NCI-H446 treated with DMSO at 0.1 percent for 48 hours (cell line): Measurements from ENCODE around the gene TCERG1.

Experiments used
- DNase-seq: peaks from one replicate; lab custom pipeline; 2025; lab: John Stamatoyannopoulos, UW

TCERG1 gene

DNA sequence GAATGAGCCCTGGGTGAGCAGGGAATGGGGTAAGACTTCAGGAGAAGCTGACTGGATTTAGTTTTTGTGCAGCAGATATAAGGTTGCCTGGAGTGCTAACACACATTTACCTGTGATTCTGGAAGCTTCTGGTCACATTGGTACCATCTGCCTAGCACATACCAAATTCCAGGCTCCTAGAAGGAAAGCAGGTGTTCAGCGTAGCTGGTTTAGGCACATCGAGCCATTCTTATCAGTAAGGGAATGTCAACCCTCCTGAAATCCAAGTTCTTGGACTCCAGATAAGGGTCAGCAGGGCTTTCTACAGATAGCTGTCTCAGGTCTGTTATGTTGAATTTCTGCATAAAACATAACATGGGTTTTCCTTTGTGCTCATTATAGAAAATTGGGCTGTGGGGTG is 10.3 kb downstream of the TCERG1 start:
- DNase-seq, result no peak

DNA sequence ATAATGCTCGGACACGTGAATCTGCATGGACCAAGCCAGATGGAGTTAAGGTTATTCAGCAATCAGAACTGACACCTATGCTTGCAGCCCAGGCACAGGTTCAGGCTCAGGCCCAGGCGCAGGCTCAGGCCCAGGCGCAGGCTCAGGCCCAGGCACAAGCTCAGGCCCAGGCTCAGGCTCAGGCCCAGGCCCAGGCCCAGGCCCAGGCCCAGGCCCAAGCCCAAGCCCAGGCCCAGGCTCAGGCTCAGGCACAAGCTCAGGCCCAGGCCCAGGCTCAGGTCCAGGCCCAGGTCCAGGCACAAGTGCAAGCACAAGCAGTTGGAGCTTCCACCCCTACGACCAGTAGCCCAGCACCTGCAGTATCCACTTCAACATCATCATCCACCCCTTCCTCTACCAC is 11.8 kb downstream of the TCERG1 start:
- no peak for DNase-seq

DNA sequence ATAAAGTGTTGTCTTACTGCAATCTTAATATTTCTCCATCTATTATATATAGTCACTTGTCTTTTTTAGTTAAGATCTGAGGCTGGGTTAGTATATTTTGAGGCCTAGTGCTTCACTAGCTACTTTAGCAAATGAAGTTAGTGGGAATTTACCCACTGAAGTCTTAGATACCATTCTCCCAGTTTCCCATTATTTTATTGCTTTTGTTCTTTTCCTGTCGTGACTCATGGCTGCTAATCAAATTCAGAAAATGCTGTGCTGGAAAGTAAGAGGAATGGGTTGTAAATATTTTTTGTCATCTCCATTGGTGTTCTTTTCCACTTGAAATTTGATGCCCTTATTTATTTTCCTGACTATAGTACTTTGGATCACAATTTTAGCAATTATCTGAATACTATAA is 14.2 kb downstream of the TCERG1 start:
- no peak for DNase-seq

DNA sequence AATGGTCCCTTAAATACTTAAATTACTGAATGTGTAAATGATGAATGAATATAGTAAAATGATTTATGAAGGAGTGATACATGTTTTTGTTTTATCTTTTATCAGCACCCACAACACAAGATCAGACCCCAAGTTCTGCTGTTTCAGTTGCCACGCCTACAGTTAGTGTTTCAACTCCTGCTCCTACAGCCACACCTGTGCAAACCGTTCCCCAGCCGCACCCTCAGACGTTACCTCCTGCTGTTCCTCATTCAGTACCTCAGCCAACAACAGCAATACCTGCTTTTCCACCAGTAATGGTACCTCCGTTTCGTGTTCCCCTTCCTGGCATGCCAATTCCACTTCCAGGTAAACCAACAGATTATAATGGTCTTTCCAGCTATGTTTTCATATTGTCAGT is 16.3 kb downstream of the TCERG1 start:
- DNase-seq, result no peak

DNA sequence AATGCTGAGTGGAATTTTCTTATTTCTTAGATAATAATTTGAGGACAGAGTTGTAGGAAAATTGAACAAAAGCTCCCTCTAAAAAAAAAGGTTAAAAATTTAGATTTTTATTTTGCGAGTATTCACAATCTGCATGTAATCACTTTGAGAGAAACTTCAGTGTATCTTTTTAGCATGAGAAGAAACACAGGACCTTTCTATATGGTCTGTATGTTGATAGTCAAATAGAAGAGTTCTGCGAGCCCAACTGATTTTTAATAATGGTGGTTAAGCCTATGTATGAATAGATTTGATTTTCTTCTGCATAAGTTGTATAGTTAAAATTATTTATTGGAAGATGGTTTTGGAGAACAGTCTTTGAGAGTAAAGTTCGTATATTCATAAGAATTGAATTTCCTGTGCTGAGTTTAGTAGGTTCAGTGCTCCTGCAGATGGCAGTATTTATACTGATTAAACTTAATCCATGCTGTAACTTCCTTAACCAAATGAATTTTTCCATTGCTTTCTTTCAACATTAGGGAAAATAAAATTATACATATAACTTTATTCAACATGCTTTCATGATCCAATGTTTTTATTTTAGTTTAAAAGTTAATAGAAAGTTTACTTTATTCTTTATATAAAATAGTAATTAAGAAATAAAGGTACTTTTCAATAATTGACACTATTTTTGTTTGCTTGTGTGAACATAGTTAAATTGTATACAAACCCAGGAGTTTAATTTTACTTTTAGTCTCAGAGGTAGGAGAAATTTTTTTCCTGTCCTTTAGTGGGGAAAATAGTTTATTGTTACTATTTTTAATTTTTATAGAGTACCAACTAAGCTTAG is 19.6 kb downstream of the TCERG1 start:
- DNase-seq, result no peak

DNA sequence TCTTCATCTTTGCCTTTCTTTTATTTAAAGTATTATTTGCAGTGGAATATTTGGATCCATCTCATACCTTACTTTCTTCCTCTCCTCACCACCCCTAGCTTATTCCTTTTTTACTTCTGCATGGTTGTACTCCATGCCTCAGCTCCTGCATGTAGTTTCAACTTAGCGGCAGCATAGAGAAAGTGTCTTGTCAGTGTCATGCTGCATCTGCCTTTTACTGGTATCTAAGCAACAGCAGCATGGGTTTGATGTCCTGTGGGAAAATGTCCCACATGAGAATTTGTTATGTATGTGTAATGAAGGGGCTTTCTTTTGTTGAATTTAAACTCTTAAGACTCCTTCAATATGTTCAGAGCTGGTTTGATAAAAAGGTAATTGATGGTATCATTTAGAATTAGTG is 20.6 kb downstream of the TCERG1 start:
- DNase-seq, result no peak

DNA sequence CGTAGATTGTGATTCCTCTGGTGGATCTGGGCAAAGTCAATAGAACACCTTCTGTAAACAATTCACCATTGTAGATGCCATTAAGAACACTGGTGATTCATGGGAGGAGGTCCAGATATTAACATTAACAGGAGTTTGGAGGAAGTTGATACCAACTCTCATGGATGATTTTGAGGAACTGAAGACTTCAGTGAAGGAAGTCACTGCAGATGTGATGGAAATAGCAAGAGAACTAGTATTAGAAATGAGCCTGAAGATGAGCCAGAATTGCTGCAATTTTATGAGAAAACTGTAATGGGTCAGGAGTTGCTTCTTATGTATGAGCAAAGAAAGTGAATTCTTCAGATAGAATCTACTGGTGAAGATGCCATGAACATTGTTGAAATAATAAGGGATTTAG is 26.9 kb downstream of the TCERG1 start:
- DNase-seq, result no peak

DNA sequence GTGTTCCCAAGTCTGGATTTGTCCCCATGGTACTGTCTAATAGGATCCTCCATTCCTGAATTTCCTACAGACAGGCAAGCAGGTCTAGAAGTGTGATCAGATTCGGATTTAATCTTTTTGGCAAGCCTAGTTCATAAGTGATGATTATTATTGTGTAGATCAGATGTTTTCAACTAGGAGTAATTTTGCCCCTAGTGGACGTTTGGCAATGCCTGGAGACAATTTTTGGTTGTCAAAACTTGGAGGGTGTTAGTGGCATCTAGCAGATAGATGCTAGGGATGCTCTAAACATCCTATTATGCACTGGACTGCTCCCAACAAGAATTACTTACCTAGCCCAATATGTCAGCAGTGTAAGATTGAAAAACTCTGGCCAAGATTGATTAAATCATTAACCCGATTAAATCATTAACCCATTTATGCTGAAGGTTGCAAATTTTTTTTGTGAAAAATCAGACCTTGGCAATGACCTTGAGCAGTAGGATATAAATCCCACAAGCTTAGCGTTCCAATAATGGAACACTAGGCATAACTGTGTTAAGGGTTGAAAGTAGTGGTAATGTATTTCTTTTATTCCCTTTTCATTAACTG is 28.2 kb downstream of the TCERG1 start:
- DNase-seq, result no peak

DNA sequence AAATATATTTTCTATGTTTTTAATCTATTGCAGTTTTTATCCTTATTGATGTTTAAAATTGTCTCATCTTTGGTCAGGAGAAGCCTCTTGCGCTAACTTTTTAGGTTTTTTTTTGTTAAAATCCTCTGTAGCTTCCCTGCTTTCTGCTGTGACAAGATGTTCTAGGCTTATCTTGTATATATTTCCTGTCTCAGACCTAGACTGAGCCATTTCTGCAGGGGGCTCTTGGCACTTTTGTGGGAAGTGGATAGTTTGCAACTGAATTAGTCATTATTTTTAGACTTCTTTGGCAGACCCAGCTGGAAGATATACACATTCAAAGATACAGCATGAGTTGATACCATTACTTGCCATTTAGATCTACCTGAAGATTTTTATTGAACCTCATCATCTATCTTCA is 28.8 kb downstream of the TCERG1 start:
- no peak for DNase-seq

DNA sequence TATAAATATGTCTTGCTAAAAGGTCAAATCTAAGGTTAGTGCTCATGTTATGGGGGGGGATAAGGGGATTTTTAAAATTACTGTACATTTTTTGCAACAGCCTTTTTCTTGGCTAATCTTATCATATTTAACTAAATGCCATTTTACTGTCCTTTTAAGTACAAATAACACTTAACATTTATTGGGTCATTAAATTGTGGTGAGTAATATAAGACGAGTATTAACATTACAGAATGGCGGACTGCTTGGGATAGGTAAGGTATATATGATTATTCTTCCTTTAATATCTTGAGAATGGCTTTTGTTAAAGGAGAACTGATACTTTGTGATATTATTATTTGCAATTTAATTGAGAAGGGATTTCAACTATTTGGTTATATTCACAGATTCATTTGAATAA is 35.6 kb downstream of the TCERG1 start:
- DNase-seq, result no peak

DNA sequence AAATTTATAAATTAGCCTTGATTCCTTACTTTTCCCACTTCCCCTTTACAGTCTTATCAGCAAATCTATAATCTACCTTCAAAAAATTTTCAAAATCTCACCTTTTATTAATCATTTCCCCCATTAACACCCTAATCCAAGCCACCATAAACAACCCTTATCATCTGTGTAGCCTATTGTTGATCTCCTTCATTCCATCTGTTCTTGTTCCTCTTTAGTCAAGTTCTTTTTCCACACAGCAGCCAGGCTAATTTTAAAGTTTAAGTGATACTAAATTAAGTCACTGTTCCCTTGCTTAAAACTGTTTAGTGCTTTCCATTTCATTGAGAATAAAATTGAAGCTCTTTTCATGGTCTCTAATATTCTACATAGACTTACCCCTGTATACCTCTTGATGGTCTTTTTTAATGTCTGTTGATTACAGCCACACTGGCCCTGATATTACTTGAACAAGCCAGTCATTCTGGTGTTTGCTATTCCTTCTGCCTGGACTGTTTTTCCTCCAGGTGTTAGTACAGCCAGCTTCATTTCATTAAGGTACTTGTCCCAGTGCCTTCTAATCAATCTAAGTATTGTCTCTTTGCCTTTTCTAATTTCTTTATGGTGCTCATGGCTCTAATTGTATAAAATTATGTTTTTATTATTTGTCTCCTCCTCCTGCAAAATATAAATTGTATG is 37.7 kb downstream of the TCERG1 start:
- no peak for DNase-seq

DNA sequence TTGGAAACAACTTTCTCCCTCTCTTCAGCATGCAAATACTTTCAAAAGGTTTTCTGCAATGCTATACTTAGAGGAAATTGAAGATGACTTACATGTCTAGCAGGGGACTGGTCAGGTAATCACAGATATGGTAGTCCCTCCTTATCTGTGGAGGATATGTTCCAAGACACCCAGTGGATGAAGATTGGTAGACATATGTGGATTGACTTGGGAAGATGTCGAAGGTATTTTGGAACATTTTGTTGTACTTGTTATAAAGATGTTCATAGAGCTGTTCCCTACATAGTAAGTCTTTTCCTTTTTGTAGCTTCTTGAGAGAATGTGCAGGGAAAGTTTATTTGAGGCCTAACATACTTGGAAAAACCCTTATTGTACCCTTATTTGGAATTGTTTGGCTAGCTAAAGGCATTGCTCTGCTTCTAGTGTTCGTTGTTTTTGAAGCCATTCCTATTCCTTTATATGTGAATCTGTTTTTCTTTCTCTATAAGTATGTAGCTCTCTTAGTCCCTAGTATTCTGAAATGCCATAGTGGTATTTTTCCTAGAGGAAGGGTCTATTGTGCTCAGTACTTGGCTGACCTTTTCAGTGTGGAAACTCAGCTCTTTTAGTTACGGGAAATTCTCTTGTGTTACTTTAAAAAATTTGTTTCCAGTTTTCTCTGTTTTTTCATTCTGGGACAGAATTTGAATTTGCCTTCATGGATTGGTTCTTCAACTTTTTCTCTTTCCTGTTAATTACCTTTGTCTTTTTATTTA is 43.1 kb downstream of the TCERG1 start:
- no peak for DNase-seq

DNA sequence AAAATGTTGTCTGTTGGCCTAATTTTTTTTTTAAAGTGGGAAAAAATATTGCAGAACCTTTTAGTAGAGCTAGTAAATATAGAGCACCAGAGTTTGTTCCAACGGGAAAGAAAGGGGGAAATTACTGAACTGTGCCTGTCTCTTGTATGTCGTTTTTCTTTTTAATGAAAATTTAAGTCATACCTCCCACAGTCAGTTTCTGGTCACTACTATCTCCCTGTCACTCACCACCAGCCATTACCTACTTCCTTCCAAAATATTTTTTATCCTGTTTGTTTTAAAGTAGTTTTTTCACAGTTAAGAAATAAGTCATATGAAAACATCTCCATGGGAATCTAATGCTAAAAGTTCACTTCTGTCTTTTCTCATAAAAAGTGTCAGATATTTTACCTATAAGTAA is 47.5 kb downstream of the TCERG1 start:
- DNase-seq, result no peak

DNA sequence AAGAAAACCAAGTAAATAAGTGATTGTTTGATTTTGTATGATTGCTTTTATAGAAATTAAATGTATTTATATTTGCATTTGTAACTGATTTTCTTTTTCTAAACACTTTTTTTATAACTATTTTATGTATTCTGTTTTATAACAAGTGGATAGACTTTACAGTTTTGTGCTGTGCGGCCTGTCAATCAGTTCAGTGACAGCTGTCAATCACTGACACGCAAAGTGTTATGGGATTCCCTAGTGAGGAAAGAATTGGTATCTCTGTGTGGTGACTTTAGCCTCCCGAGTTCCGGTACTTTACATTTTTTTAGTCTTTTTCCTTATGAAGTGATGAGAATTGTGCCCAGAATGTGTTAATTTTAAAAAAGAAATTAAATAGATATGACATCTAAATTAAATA is 52.5 kb downstream of the TCERG1 start:
- no peak for DNase-seq

DNA sequence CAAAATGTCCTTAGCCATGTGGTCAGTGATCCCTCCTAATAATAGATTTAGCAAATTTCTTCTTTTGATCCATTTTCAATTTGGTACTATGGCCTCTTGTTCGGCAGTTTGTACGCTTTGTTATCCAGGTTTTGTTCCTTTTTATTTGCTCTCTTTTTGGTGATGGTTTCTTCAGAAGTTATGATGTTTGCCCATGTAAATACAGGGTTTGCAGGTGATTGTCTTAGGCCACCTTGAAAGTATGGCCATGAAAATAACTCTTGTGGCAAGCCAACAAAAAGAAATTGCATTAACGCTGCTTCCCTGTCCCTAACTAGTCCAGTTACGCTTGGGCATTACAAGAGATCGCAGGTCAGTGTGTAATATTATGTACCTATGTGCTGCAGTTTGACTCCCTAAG is 60.3 kb downstream of the TCERG1 start:
- DNase-seq, result no peak

DNA sequence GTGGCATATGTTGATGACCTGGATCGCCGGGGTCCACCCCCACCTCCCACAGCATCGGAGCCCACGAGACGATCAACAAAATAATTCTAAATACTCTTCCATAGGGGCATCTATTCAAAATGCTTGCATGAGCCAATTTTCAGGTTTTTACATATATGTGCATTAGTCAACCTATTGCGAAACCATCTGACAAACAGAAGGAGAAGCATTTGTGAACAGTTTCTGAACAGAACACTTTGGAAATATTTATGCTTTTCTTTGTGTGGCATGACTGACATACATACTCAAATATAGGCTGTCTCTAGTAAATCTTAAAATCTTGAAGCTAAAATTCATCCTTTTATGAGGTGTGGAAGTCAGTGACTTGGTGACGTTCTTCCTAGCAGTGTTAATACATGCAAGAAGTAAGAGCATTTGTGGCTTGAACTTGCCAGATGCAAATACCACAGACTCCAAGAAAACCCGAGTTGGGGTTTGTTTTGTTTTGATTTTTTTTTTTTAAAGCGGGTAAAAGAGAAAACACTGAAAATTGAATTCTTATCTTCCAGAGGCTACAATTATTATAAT is 63.5 kb downstream of the TCERG1 start:
- DNase-seq, result no peak

DNA sequence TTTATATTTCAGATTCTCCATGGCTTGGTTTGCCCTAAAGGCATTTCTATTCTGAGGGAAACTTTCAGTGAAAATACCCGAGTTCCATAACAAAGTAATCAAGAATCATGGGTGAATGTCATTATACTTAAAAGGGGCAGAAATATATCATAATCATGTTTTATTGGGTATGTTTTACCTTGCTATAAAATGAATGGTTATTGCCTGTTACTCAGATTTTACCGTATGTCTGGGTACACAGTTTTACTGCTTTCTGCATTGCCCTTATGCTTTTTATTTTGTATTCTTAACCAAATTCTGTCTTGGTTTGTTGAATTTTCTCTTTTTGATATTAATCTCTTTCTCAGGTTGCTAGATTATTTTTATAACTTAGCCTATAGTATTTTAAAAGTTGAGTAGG is 66.3 kb downstream of the TCERG1 start:
- DNase-seq, result no peak

DNA sequence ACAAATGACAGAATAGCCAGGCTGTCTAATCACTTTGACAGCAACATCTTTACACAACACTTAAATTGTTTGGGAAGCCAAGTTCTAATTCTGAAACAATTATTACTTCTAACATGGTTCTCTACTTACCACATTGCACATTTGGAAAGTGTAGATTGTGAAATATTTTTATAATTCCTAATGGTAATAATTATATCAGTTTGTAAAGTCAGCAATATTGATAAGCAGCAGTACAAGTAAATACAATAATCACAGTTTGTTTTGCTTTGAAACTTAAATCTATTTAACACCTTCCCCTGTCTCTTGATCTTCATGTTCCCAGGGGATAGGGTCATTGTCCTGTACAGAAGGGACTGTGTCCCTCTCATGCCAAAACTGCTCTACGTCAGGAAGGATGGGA is 67.4 kb downstream of the TCERG1 start:
- no peak for DNase-seq

DNA sequence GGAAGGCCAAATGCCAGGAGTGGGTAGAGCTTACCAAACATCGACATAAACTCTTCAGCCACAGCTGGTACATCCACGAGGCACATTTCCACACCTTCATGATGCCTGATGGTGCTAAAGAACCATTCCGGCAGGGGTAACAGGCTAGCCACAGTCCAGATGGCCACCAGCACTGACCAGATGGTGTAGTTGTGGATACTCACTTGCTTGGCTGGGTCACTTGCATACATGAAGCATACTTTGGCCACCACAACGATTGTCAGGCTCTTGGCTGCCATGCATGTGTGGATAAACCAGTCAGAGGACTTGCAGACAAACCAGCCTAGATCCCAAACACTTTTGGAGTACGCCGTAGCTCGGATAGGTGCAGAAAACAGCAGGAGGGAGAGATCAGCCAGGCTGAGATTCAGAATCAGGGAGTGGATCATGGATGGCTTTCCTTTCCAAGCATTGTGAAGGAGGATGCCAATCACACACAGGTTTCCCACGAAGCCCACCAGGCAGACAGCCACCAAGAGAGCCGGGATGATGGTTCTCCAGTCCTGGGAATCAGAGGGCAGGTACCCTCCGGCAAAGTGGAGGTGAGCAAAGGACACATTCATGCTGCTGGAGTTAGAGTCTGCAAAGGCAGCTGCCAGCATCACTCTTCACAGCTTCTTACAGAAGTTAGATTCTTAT is 68.5 kb downstream of the TCERG1 start:
- no peak for DNase-seq

DNA sequence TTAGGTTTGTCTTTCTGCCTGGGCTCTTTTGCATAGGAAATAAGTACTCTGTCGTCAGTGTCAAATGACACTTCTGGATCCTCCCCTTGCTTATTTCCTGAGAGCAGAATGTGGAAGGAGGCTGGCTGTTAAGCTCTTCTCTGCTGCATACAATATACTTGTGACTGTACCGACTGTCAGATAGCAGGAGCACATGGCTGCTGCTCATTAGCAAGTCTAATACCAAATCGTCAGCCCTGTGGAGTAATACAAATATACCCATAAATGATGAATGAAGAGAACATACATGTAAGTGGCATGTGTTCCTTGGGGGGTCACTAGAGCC is 69.0 kb downstream of the TCERG1 start, which contains the start of gene GPR151:
Gene GPR151 (minus strand): TSS at position 40 of the 325 bp plus-strand sequence. CDS start 77 bp downstream, outside the sequence.
- no peak for DNase-seq

DNA sequence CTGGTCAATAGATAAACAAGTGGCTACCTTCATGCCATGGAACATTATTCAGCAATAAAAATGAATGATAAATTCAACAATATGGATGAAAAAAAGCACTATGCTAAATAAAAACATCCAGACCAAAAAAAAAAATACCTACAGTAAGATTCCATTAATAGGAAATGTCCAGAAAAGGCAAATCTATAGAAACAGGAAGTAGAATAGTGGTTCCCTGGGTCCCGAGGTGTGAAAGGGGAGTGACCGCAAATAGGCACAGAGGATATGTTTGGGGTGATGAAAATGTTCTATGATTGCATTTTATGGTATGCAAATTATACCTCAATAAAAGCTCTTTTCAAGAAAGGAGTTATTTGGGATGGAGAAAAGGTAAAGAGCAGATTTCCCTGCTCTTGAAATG is 72.4 kb downstream of the TCERG1 start:
- DNase-seq, result no peak

DNA sequence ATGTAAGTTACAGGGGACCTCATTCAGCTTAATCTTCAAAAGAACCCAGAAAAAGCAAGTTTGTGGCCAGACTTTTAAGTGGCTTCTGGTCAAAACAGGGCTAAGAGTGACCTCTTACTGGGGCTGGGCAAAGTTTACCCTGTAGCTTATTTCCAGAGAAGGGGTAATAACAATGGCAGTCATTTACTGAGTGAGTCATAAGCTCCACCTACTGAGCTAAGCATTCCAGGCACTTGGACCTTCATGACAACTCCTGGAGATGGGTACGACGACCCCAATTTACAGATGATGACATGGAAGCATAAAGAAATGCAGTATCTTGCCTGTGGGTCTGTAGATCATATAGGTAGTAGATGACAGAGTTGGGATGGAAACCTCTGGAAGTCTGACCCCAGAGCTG is 73.6 kb downstream of the TCERG1 start:
- DNase-seq, result no peak
